MM.1S (cell line): ENCODE results near the gene LRRN2.

Experiments
- DNase-seq: peaks from one replicate; pipeline ENCODE4 v3.0.0-alpha.2; 2015
- H2AFZ ChIP-seq: fragments of 300-600 bp; sonication (generic); 2 replicates; pipeline ENCODE4 v1.6.0; 2016; ENCODE audit warnings: antibody characterized with exemption, low read length
- H3F3A ChIP-seq: fragments of 300-600 bp; sonication (generic); 2 replicates; pipeline ENCODE4 v1.6.1; 2016; ENCODE audit warnings: mild to moderate bottlenecking, antibody characterized with exemption, low read length, moderate library complexity, mixed read lengths; ENCODE audit not compliant: insufficient read depth
- H3K27ac ChIP-seq: fragments of 300-600 bp; sonication (generic); 2 replicates; pipeline ENCODE4 v1.5.1; 2016; ENCODE audit warnings: mild to moderate bottlenecking, low read length
- H3K27me3 ChIP-seq: fragments of 300-600 bp; sonication (generic); replicated peaks from 2 replicates; pipeline ENCODE4 v1.6.0; 2016; ENCODE audit warnings: low read length; ENCODE audit not compliant: insufficient read depth
- H3K36me3 ChIP-seq: fragments of 300-600 bp; sonication (generic); replicated peaks from 2 replicates; pipeline ENCODE4 v1.6.1; 2016; ENCODE audit warnings: mild to moderate bottlenecking, low read length, mixed read lengths; ENCODE audit not compliant: insufficient read depth
- H3K4me1 ChIP-seq: fragments of 300-600 bp; sonication (generic); 2 replicates; pipeline ENCODE4 v1.6.1; 2016; ENCODE audit warnings: low read length, mixed read lengths
- H3K4me2 ChIP-seq: fragments of 300-600 bp; sonication (generic); 2 replicates; pipeline ENCODE4 v1.6.0; 2016; ENCODE audit warnings: low read depth, low read length
- H3K4me3 ChIP-seq: fragments of 300-600 bp; sonication (generic); 2 replicates; pipeline ENCODE4 v1.5.1; 2016; ENCODE audit warnings: low read length, mixed read lengths
- H3K79me2 ChIP-seq: fragments of 300-600 bp; sonication (generic); 2 replicates; pipeline ENCODE4 v1.6.1; 2016; ENCODE audit warnings: mixed run types, low read length, mixed read lengths
- H3K9ac ChIP-seq: fragments of 300-600 bp; sonication (generic); 2 replicates; pipeline ENCODE4 v1.6.1; 2016; ENCODE audit warnings: low read length, mixed read lengths
- H3K9me2 ChIP-seq: fragments of 300-600 bp; sonication (generic); replicated peaks from 2 replicates; pipeline ENCODE4 v1.6.1; 2016; ENCODE audit warnings: mild to moderate bottlenecking, low read length, mixed read lengths; ENCODE audit not compliant: insufficient read depth
- H3K9me3 ChIP-seq: fragments of 300-600 bp; sonication (generic); replicated peaks from 2 replicates; pipeline ENCODE4 v1.6.1; 2016; ENCODE audit warnings: mild to moderate bottlenecking, low read length, mixed read lengths; ENCODE audit not compliant: insufficient read depth
- H4K20me1 ChIP-seq: fragments of 300-600 bp; sonication (generic); 2 replicates; pipeline ENCODE4 v1.6.1; 2016; ENCODE audit warnings: mild to moderate bottlenecking, low read length, moderate library complexity, mixed read lengths; ENCODE audit not compliant: insufficient read depth
- EZH2 ChIP-seq: fragments of 300-600 bp; sonication (generic); optimal IDR thresholded peaks from 2 replicates; pipeline ENCODE3; 2017; ENCODE audit warnings: low read depth, mild to moderate bottlenecking, antibody characterized with exemption, low read length, mixed read lengths
- EZH2phosphoT487 ChIP-seq: fragments of 300-600 bp; sonication (generic); IDR thresholded peaks from 2 replicates; pipeline ENCODE4 v1.6.1; 2018; ENCODE audit warnings: antibody characterized with exemption, low read length
- TF ChIP-seq, protein P1 (sequence below): fragments of 300-600 bp; sonication (generic); IDR thresholded peaks from 2 replicates; pipeline ENCODE4 v1.5.1; 2016; ENCODE audit warnings: antibody characterized with exemption, low read length, mixed read lengths

The LRRN2 gene

DNA sequence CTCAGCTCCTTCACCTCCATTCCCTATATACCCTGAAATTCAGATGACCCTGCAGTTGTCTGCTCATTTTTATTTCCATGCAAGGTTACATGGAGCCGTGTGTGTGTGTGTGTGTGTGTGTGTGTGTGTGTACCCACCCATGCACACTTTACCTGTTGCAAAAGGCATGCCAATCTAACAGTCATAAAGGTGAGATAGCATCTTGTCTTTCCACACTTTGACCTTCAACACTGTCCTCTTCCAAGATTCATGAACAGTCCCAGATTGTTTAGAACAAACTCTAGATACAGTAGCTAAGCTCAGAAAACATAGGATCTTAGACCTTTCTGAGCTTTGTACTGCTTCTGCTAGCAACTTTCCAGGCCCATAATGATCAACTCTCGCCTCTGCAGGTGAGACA lies 9.5 kb downstream of the LRRN2 start:
- H3K9ac ChIP-seq = no peak overlapping the region
- no peaks in the 10 kb centered on the region for H3K9me3 ChIP-seq
- H3K4me3 ChIP-seq = no peak overlapping the region
- no peak overlapping the region for H2AFZ ChIP-seq
- no peaks in the 10 kb centered on the region for H3K9me2 ChIP-seq
- no peaks in the 10 kb centered on the region for H3K79me2 ChIP-seq
- no peaks in the 10 kb centered on the region for H3F3A ChIP-seq
- H3K4me2 ChIP-seq = no peak overlapping the region
- no peak overlapping the region for H3K27ac ChIP-seq
- no peak for TF ChIP-seq EZH2
- no peak for TF ChIP-seq EZH2phosphoT487
- TF ChIP-seq, protein P1, sequence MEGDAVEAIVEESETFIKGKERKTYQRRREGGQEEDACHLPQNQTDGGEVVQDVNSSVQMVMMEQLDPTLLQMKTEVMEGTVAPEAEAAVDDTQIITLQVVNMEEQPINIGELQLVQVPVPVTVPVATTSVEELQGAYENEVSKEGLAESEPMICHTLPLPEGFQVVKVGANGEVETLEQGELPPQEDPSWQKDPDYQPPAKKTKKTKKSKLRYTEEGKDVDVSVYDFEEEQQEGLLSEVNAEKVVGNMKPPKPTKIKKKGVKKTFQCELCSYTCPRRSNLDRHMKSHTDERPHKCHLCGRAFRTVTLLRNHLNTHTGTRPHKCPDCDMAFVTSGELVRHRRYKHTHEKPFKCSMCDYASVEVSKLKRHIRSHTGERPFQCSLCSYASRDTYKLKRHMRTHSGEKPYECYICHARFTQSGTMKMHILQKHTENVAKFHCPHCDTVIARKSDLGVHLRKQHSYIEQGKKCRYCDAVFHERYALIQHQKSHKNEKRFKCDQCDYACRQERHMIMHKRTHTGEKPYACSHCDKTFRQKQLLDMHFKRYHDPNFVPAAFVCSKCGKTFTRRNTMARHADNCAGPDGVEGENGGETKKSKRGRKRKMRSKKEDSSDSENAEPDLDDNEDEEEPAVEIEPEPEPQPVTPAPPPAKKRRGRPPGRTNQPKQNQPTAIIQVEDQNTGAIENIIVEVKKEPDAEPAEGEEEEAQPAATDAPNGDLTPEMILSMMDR = no peak
- no peaks in the 10 kb centered on the region for H4K20me1 ChIP-seq
- DNase-seq = no peak
- no peaks in the 10 kb centered on the region for H3K27me3 ChIP-seq
- H3K36me3 ChIP-seq = no peaks in the 10 kb centered on the region
- no peaks in the 10 kb centered on the region for H3K4me1 ChIP-seq

DNA sequence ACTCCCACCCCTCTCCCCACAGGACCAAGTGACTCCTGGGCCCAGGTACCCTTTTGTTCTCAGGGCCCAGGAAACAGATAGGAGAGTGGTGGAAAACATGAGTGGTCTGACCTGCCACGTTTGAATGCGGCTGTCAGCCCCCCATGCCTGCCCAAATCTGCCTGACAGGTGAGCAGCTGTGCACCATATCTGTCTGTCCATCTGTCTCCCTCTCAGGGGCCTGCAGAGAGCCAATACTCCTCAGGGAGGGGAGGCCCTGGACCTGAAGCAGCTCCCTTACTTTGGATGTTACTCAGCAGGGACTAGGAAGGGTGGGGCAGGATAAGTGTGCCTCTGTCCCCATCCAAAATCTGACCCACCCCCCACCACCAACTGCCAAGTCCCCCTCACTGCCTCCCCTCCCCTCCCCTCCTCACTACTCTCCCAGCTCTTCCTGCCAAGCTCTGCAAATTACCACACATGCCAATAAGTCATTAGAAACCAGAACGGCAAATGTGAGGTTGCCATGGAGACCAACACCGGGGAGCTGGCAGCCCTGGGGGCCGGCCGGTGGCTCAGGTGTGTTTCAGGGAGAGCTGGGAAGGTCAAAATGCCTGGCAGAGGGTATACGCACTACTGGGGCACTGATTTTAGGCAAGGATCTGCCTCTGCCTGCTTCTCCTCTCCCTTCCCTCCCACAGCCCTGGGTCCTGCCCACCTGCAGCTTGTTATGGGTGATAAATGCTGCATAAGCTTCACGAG lies 11.5 kb downstream of the LRRN2 start:
- Histone ChIP-seq H3K4me1 (no peaks in the 10 kb centered on the region), H3K79me2 (no peaks in the 10 kb centered on the region), H3K9me2 (no peaks in the 10 kb centered on the region), H3K27ac (no peak overlapping the region), H3K36me3 (no peaks in the 10 kb centered on the region), H3K4me3 (no peak overlapping the region), H2AFZ (no peak overlapping the region), H3K9me3 (no peaks in the 10 kb centered on the region), H3K27me3 (no peaks in the 10 kb centered on the region), H4K20me1 (no peaks in the 10 kb centered on the region), H3F3A (no peaks in the 10 kb centered on the region), H3K9ac (no peak overlapping the region), H3K4me2 (no peak overlapping the region)
- DNase-seq = peak; percentile 23
- TF ChIP-seq EZH2 = no peak
- TF ChIP-seq, protein P1 = no peak
- TF ChIP-seq EZH2phosphoT487 = no peak

DNA sequence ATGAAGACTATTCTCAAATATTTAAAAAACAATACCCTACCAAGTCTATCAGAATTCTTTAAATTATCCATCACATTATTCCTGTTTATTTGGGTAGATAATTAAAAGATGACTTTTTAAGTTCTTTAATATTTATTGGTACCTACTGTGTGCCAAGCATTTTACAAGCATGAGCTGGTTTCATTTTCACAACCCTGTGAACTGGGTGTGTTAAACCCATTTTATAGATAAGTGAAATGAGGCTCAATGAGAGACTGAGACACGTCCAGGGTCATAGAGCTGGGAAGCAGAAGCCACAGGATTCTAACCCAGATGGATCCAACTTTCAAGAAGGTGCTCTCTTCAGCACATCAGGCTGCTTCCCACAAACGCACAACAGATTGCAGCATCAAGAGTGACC lies 12.3 kb downstream of the LRRN2 start:
- Histone ChIP-seq H3K9me3 (no peaks in the 10 kb centered on the region), H3F3A (no peaks in the 10 kb centered on the region), H2AFZ (no peak overlapping the region), H3K9ac (no peak overlapping the region), H3K27ac (no peak overlapping the region), H3K27me3 (no peaks in the 10 kb centered on the region), H3K4me2 (no peak overlapping the region), H4K20me1 (no peaks in the 10 kb centered on the region), H3K79me2 (no peaks in the 10 kb centered on the region), H3K4me1 (no peaks in the 10 kb centered on the region), H3K4me3 (no peak overlapping the region), H3K9me2 (no peaks in the 10 kb centered on the region), H3K36me3 (no peaks in the 10 kb centered on the region)
- TF ChIP-seq, protein P1 = no peak
- TF ChIP-seq EZH2phosphoT487 (no peak), EZH2 (no peak)
- no peak for DNase-seq
